ENCODE data around the gene CHAT.

DNA sequence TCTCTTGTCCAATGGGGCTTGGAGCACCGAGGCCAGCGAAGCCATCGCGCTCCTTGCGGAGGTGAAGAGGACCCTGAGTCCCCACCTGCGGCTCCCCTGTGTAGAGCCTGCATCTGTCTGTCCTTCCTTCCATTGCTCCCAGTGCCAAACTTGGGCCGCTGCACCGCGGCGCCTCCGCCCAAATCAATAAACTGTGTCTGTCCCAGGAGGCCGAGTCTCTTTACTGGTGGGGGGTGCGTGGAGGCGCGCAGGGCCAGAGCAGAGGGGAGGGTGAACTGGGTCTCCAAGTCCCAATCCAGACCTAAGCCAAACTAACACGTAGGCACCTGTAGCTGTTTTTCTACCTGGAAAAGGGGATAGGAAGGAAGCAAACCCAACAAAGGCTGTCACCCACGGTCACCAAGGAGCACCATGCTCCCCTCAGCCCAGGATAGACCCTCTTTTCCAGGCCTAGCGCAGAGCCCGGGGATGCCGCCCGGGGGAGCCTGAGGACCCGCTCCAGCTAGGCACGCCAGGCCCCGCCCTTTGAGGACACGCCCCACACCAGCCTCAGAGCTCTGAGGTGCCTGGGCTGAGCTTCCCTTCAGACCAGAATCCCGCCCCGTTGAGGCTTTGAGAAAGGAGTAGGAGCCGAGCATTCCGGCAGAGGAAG, 1.2 kb upstream of the CHAT start:
- TF ChIP-seq, protein P1, sequence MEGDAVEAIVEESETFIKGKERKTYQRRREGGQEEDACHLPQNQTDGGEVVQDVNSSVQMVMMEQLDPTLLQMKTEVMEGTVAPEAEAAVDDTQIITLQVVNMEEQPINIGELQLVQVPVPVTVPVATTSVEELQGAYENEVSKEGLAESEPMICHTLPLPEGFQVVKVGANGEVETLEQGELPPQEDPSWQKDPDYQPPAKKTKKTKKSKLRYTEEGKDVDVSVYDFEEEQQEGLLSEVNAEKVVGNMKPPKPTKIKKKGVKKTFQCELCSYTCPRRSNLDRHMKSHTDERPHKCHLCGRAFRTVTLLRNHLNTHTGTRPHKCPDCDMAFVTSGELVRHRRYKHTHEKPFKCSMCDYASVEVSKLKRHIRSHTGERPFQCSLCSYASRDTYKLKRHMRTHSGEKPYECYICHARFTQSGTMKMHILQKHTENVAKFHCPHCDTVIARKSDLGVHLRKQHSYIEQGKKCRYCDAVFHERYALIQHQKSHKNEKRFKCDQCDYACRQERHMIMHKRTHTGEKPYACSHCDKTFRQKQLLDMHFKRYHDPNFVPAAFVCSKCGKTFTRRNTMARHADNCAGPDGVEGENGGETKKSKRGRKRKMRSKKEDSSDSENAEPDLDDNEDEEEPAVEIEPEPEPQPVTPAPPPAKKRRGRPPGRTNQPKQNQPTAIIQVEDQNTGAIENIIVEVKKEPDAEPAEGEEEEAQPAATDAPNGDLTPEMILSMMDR (IDR thresholded peaks at IDR 0.05): peak; percentile 36
- peak; percentile 33 for TF ChIP-seq EZH2phosphoT487 (IDR thresholded peaks at IDR 0.05)
- TF ChIP-seq EZH2 (IDR thresholded peaks at IDR 0.05): peak; percentile 26
